Bone marrow (tissue), 2 donors: Measurements from ENCODE around the gene HNRNPAB.

Experiments used
- DNase-seq, 2 donors: peaks; one replicate each; lab custom pipeline; 2025; lab: John Stamatoyannopoulos, UW

HNRNPAB gene

GRCh38 chr5:178230879-178231538 lies 26.7 kb downstream of the HNRNPAB start:
- no peak for DNase-seq

- DNase-seq: no peak
Measured at GRCh38 chr5:178231539-178232123, 27.3 kb downstream of the HNRNPAB start.

- peak in 1 of 2 donors; percentile 47 for DNase-seq
Measured at GRCh38 chr5:178232124-178232919, 28.0 kb downstream of the HNRNPAB start, which contains the start of gene PHYKPL. Gene PHYKPL, minus strand, starts transcription at chr5:178232802. Its CDS starts 252 bp downstream, at chr5:178232550.

GRCh38 chr5:178232920-178233429 lies 28.6 kb downstream of the HNRNPAB start:
- DNase-seq: peak in 1 of 2 donors; percentile 9

- no peak for DNase-seq
Measured at GRCh38 chr5:178234121-178234749, 29.9 kb downstream of the HNRNPAB start.

- peak; percentile 28 to 71 for DNase-seq
Measured at GRCh38 chr5:178234750-178235587, 30.6 kb downstream of the HNRNPAB start.

- DNase-seq: no peak
Measured at GRCh38 chr5:178235588-178235974, 31.2 kb downstream of the HNRNPAB start.

DNA sequence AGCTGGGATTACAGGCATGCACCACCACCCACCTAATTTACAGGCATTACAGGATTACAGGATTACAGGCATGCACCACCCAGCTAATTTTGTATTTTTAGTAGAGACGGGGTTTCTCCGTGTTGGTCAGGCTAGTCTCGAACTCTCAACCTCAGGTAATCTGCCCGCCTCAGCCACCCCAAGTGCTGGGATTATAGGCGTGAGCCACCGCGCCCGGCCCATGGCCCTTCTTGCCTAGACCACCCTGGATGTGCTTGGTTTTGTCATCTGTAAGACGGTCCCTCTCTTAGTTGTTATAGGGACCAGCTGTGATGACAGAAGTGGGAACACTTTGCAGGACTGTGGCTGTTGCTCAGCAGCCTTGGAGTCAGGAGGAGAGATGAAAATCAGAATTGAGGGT lies 31.8 kb downstream of the HNRNPAB start:
- no peak for DNase-seq

- DNase-seq: peak in 1 of 2 donors; percentile 22
Measured at GRCh38 chr5:178236679-178237078, 32.3 kb downstream of the HNRNPAB start.

- no peak for DNase-seq
Measured at GRCh38 chr5:178237431-178238312, 33.3 kb downstream of the HNRNPAB start.

DNA sequence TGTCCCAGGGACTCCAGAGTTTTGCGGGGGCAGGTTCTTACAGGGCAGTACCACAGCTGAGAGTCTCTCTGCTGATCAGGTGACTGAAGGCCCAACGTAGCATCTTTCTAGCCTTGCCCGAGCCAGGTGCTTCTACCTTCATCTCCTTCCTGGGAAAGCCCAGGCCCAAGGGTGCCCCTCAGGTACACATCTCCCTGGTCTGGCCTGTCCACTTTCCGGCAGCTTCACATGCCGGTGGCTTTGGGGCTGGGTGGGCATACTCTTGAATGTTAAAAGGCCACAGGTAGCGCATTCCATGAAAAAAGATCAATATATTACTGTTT lies 33.9 kb downstream of the HNRNPAB start:
- no peak for DNase-seq

- peak in 1 of 2 donors; percentile 40 for DNase-seq
Measured at GRCh38 chr5:178238711-178239592, 34.6 kb downstream of the HNRNPAB start.

- DNase-seq: peak in 1 of 2 donors; percentile 61
Measured at GRCh38 chr5:178239626-178240301, 35.4 kb downstream of the HNRNPAB start.

GRCh38 chr5:178240341-178240741 lies 36.0 kb downstream of the HNRNPAB start:
- DNase-seq: no peak

DNA sequence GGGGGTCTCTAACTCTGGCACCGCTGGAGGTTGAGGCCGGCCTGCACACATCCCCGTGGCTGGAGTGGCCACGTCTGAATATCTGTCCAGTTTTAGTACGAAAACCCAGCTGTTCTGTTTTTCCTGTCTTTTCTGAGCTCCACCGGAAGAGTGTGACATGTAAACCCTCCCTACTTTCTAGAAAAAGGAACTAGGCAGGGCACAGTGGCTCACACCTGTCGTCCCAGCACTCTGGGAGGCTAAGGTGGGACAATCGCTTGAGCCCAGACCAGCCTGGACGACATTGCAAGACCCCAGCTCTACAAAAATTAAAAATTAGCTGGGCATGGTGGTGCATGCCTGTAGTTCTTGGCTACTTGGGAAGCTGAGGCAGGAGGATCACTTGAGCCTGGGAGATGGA lies 36.4 kb downstream of the HNRNPAB start:
- peak in 1 of 2 donors; percentile 46 for DNase-seq

DNA sequence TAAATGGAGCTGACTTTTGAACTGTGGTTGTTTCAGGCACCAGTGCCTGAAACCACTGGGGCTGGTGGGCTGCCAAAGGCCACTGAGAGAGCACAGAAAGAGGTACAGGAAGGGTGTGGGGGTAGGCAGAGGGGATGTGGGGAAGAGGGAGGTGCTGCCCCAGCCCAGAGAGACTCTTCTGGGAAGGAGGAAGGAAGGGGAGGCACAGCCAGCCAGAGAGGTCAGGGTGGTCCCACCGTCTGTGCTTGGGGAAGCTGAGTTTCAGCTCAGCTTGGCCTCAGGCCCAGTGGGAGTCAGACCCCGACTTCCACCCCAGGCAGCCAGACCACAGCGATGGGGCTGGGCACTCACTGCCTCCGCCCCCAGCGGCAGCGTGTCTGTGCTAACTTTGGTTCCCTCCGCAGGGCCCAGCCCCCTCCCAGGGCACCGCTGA lies 36.9 kb downstream of the HNRNPAB start:
- peak; percentile 61 to 83 for DNase-seq

- peak; percentile 61 to 64 for DNase-seq
Measured at GRCh38 chr5:178241688-178242231, 37.4 kb downstream of the HNRNPAB start.

DNA sequence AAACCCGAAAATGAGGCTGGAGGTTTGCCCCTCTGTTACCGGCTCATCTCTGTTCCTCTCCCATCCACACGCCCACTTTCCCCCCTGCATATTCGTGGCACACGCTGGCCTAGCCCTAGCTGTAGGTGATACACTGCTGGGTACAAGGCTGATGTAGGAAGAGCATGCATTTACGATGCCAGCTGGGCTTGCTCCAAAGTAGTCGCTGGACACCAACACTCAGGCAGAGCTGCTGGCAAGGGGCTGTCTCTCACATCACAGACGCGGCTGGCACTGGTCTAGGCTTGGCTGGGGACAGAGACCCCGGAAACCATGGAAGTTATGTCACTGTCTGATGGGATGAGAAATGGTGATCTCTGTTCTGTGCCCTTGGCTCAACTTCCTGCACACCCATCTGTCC lies 38.1 kb downstream of the HNRNPAB start:
- no peak for DNase-seq
